Liver (tissue), 3 donors: ENCODE results near the gene SFTA2.

Experiments
- CTCF ChIP-seq: fragments of 150-350 bp; IDR thresholded peaks from 2 replicates; pipeline ENCODE4 v1.5.1; 2017; ENCODE audit warnings: improper control_type of control experiment, low read depth, low read length; ENCODE audit not compliant: missing input control
- EGR1 ChIP-seq, 2 donors: IDR thresholded peaks; 2 replicates each; pipeline ENCODE4 v1.6.1; 2016 to 2018; ENCODE audit warnings: antibody characterized with exemption in 2 of 2, low read depth in 2 of 2
- GABPA ChIP-seq, 2 donors: IDR thresholded peaks in 1 of 2; conservative IDR thresholded peaks in 1 of 2; 2 replicates each; pipeline ENCODE4 v1.6.1; 2016; ENCODE audit warnings: antibody characterized with exemption in 2 of 2, mild to moderate bottlenecking in 1 of 2, moderate library complexity in 1 of 2
- HNF4A ChIP-seq, 2 donors: conservative IDR thresholded peaks; 2 replicates each; pipeline ENCODE4 v1.6.1; 2016; ENCODE audit warnings: antibody characterized with exemption in 2 of 2, mild to moderate bottlenecking in 2 of 2
- JUND ChIP-seq, 2 donors: IDR thresholded peaks; 2 replicates each; pipeline ENCODE4 v1.6.1; 2016; ENCODE audit warnings: antibody characterized with exemption in 2 of 2
- MAX ChIP-seq: IDR thresholded peaks from 2 replicates; pipeline ENCODE4 v1.6.1; 2016; ENCODE audit warnings: antibody characterized with exemption
- RAD21 ChIP-seq, 2 donors: IDR thresholded peaks; 2 replicates each; pipeline ENCODE4 v1.6.1; 2016; ENCODE audit warnings: antibody characterized with exemption in 2 of 2, mild to moderate bottlenecking in 2 of 2
- TAF1 ChIP-seq: conservative IDR thresholded peaks from 2 replicates; pipeline ENCODE4 v1.6.1; 2016; ENCODE audit warnings: antibody characterized with exemption, mild to moderate bottlenecking
- TF ChIP-seq, protein P1 (sequence below): IDR thresholded peaks from 2 replicates; pipeline ENCODE4 v1.6.1; 2016; ENCODE audit warnings: antibody characterized with exemption, mild to moderate bottlenecking
- TF ChIP-seq, protein P2 (sequence below): IDR thresholded peaks from 2 replicates; pipeline ENCODE4 v1.6.1; 2016; ENCODE audit warnings: antibody characterized with exemption
- donor health status: healthy.
- donor health status: healthy.

DNA sequence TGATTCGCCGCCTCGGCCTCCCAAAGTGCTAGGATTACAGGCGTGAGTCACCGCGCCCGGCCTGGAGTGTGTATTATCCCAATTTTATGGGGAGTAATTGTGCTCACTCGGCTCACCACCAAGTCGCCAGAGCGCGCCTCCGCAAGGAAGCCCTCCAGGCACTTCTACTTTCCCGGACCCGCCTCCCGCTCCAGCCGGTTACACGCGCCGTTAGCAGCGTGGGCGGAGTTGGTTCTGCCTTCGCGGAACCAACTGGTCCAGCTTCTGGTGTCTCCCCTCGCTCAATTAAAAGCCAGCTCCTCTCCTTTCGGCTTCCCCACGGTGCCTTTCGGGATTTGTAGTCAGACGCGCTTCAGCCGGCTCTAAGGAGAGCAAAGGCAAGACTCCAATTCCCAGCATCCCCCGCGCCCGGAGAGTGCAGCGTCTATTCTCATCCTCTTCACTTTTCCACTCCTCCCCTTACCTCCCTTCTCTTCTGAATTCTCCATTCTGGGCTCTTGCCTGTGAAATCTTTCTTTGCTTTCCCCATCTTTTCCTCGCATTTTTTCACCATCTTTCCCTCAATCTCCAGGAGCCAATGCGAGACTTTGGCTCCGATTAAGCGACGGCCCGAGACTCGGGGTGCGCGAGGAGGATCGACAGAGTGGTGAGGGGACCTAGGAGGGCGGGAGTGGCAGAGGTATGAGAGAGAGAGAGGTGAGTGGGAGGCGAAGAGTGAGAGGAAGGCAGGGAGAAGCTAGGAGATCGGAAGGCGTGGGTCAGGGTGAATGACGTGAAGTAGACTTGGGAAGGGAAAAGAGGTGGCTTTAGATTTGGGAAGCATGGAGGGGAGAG lies 24.0 kb downstream of the SFTA2 start, which contains the start of gene GTF2H4:
- TF ChIP-seq CTCF (no peak), GABPA (IDR thresholded peaks at IDR 0.05 in 1 of 2, conservative IDR thresholded peaks at IDR 0.05 in 1 of 2) (peak in 1 of 2 donors; percentile 83), EGR1 (IDR thresholded peaks at IDR 0.05; ENCODE audit: low read depth in 2 of 2) (peak; percentile 99), HNF4A (conservative IDR thresholded peaks at IDR 0.05) (peak; percentile 39 to 56), JUND (IDR thresholded peaks at IDR 0.05) (peak in 1 of 2 donors; percentile 48), MAX (peak; percentile 73), TAF1 (peak; percentile 90), RAD21 (IDR thresholded peaks at IDR 0.05) (peak; percentile 48 to 59)
- TF ChIP-seq, protein P1, sequence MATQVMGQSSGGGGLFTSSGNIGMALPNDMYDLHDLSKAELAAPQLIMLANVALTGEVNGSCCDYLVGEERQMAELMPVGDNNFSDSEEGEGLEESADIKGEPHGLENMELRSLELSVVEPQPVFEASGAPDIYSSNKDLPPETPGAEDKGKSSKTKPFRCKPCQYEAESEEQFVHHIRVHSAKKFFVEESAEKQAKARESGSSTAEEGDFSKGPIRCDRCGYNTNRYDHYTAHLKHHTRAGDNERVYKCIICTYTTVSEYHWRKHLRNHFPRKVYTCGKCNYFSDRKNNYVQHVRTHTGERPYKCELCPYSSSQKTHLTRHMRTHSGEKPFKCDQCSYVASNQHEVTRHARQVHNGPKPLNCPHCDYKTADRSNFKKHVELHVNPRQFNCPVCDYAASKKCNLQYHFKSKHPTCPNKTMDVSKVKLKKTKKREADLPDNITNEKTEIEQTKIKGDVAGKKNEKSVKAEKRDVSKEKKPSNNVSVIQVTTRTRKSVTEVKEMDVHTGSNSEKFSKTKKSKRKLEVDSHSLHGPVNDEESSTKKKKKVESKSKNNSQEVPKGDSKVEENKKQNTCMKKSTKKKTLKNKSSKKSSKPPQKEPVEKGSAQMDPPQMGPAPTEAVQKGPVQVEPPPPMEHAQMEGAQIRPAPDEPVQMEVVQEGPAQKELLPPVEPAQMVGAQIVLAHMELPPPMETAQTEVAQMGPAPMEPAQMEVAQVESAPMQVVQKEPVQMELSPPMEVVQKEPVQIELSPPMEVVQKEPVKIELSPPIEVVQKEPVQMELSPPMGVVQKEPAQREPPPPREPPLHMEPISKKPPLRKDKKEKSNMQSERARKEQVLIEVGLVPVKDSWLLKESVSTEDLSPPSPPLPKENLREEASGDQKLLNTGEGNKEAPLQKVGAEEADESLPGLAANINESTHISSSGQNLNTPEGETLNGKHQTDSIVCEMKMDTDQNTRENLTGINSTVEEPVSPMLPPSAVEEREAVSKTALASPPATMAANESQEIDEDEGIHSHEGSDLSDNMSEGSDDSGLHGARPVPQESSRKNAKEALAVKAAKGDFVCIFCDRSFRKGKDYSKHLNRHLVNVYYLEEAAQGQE, result peak; percentile 85
- TF ChIP-seq, protein P2, sequence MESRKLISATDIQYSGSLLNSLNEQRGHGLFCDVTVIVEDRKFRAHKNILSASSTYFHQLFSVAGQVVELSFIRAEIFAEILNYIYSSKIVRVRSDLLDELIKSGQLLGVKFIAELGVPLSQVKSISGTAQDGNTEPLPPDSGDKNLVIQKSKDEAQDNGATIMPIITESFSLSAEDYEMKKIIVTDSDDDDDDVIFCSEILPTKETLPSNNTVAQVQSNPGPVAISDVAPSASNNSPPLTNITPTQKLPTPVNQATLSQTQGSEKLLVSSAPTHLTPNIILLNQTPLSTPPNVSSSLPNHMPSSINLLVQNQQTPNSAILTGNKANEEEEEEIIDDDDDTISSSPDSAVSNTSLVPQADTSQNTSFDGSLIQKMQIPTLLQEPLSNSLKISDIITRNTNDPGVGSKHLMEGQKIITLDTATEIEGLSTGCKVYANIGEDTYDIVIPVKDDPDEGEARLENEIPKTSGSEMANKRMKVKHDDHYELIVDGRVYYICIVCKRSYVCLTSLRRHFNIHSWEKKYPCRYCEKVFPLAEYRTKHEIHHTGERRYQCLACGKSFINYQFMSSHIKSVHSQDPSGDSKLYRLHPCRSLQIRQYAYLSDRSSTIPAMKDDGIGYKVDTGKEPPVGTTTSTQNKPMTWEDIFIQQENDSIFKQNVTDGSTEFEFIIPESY, result peak; percentile 45
